Measurements from ENCODE around the gene RLBP1.

RLBP1 gene

DNA sequence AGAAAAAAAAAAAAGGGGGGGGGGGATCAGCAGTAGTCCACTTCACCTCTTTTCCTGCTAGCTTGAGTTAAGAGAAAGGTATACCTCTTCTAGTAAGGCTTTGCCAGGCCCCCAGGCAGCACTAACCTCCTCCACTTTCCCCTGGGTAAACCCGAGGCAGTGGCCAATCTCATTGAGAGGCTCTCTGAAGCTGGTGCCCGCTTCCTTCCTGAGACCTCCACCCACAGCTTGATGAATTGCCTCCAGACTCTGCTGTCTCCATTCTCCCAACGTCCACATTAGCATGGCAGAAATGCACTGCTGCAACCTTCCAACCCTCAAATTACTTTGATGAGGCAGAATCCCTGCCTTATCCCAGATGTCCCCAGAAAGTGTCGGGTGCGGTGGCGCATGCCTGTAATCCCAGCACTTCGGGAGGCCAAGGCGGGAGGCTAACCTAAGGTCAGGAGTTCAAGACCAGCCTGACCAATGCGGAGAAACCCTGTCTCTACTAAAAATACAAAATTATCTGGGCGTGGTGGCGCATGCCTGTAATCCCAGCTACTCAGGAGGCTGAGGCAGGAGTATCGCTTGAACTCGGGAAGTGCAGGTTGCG, 15.3 kb downstream of the RLBP1 start:
- DNase-seq: no peak

DNA sequence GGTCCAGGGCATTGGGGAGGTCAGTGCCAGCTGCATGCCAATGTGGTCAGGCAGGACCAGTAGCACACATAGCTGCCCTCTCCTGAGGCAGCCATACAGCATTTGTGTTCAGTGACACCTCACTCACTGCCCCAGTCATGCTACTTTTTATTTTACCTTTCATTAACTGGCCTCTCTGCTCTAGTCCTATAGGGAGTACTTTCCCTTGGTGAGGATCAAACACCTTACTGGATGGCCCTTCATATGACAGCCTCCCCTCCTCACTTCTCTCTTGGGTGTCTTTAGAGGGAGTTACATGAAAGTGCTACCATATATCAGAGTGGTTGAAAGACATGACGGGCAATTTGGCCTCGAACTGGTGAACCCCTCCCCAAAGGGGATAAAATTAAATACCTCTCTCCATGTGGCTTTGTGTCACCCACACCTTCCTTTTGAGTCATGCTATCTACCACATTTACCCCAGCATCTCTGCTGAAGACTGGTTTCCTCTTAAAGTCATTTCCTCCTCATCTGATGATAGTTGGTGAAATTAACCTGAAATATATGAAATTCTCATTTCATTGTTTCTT, 17.6 kb downstream of the RLBP1 start:
- DNase-seq: peak; percentile 9

- DNase-seq: no peak
Measured at GRCh38 chr15:89201465-89202005, 19.8 kb downstream of the RLBP1 start.

DNA sequence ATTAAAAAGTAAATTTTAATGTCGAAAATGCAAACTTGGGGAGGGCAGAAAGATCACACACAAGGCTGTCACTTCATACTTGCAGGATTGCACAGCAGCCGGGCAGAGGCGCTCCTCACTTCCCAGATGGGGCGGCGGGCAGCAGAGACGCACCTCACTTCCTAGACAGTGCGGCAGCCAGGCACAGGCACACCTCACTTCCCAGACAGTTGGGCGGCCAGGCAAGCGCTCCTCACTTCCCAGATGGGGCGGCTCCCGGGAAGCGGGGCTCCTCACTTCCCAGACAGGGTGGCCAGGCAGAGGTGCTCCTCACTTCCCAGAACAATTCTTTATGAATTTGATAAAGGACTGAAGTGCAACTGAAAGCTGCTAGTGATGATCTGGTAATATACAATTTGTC, 21.2 kb downstream of the RLBP1 start:
- DNase-seq: no peak

DNA sequence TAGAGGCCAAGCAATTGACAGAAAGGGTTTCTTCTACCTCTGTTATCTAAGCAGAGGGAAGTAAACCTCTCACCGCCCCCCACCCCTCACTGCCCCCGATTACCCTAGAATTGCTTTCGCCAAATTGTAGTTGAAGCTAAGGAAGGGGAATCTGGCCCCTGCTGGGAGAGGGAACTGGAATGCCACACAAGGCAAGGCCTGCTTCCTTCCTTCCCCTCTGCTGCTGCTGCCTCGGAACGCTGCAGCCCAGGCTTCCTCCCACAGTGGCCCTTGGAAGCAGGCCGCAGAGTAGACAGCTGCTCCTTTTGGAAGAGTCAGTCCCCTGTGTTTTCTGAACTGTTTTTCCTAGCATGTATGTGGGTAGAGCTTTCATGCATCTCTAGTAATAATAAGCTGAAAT, 21.6 kb downstream of the RLBP1 start:
- no peak for DNase-seq

- no peak for DNase-seq
Measured at GRCh38 chr15:89198934-89199333, 22.4 kb downstream of the RLBP1 start.

DNA sequence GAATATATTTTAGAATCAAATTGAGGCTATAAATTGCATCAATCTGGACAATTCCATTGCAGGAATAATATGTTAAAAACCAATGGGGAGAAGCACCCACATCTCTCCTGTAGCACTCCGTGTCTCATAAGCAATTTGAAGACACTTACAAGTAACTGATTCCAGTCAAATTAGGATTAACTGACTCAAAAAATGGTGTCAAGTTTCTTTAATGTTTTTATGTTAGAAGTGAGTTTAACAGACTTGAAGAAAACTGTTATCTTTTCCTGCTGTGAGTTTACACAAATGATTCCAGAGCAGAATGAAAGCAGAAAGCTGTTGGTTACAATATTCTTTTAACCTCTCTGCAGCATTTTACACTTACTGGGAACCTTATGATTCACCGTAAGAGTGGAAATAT, 23.2 kb downstream of the RLBP1 start:
- DNase-seq: no peak

- no peak for DNase-seq
Measured at GRCh38 chr15:89197503-89197971, 23.8 kb downstream of the RLBP1 start.

- peak; percentile 6 for DNase-seq
Measured at GRCh38 chr15:89196994-89197393, 24.4 kb downstream of the RLBP1 start.

DNA sequence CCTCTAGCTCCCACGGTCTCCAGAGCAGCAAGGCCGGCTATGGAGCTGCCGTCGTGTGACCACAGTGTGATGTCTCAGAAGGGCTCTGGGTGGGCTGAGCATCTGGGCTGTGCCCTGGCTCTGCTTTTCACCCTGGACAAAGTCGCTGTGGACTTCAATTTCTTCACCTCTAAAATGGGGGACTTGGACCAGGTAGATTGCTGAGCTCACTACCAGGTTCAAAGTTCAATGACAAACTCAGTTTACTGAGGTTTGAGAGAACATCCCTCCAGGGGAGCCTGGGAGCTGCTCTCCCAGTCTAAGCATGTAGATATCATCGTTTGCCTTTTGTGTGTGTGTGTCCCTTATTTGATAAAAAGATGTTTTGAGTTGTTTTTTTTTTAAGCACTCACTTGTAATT, 25.1 kb downstream of the RLBP1 start:
- DNase-seq: no peak

- DNase-seq: no peak
Measured at GRCh38 chr15:89195836-89196235, 25.5 kb downstream of the RLBP1 start.

DNA sequence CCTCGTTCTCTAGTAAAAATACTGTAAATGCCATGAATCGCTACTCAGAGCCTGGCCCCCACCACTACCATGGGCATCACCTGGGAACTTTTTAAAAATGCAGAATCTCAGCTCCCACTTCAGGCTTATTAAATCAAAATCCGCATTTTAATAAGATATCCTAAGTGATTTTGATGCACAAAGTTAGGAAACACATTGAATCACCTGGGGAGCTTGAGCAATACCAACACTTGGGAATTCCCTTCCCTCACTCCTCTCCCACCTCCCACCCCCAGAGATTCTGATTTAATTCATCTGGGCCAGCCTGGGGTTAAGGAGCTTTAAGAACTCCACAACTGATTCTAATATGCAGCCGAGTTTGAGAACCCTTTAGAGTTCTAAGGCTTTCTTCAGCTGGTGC, 26.8 kb downstream of the RLBP1 start:
- DNase-seq: no peak

GRCh38 chr15:89192766-89193165, 28.6 kb downstream of the RLBP1 start:
- no peak for DNase-seq

DNA sequence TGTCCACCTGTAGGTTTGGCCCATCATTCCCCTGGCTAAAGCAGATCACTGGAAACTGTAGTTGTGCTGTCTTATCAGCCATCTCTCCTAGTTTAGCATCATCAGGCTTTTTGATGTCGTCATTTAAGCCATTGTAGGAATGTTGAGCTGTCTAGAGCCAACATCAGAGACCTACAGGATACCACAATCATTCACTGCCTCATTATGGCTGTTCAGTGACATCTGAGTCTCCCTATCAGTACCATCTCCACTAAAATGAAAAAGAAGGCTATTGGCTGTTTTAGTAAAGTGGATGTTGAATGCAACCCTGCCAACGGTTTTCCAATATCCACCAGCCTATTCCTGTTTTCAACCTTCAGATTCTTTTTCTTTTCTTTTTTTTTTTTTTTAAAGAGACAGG, 29.2 kb downstream of the RLBP1 start:
- DNase-seq: no peak

DNA sequence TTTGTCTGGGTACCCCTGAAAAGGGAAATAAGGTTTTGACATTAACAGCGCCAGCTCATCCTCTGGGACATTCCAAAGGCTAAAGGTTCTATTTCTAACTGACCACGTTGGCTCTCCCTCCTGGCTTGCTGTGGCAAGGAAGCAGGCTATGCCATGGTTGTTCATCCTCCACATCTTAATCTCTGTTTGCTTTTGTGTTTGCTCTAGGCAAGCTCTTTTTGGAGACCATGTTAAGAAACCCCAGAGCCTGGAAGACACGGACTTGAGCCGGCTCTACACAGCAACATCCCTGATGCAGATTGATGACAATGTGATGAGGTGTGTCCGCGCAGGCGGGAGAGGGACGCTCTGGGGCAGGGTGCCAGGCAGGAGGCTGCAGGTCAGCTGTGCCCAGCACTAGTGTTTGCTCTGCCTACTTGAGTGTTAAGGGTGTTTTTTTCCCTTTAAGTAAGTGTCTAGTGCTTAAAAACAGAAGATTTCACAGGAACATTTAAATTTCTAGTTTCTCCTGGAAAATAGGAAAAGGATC, 33.3 kb downstream of the RLBP1 start:
- no peak for DNase-seq

DNA sequence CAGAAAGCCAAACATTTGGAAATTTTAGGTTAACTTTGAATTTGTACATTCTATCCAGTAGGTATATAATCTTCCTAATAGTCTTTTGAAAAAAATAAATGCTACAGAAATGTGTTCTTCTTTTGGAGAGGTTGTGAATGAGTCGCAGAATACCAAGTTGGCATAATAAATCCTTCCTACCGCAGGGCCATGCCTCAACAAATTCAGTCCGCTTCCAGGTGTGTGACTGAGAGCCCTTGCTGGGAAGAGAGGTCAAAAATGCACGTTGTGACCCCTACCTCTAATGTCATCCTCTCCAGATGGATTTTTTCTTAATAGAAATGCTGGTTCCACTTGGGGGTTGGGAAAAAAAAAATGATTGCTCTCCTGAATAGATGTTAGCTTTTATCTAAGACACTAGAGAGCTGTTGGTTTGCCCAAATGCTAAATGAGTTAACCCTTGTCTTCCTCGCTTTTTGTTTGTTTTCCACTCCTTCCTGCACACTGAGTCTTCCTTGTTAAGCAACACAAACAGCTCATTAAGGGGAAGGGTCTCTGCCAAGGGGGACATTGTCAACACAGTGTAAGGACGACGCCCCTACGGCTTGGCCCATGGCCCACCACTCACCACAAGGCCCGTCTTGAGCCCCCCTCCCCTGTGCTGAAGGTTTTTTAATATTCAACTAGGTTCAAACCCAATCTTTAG, 33.9 kb downstream of the RLBP1 start:
- DNase-seq: no peak

DNA sequence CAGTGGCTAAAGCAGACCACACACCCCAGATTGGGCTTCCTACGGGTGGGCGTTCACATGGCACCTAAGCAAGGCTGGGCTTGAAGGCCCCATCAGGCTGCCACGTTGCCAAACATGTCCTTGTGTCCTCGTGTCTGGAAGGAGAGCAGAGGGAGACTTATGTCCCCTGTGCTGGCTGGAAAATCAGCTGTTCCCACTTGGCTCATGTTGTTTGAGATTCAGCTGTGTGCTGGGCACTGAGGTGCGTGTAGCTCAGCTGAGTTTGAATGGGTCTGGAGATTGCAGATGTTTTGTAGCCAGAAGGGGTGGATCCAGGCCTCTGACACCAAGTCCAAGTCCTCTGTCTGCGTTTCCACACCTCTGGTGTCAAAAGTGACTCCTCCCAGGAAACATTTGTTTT, 34.6 kb downstream of the RLBP1 start:
- no peak for DNase-seq

GRCh38 chr15:89184886-89185526, 36.4 kb downstream of the RLBP1 start:
- DNase-seq: no peak

- no peak for DNase-seq
Measured at GRCh38 chr15:89184357-89184756, 37.0 kb downstream of the RLBP1 start.

GRCh38 chr15:89179966-89180875, 41.2 kb downstream of the RLBP1 start:
- no peak for DNase-seq

- DNase-seq: no peak
Measured at GRCh38 chr15:89178307-89178977, 42.9 kb downstream of the RLBP1 start.
